ENCODE results near the gene C1QB. TPM values are rescaled to one million over a fixed set of nuclear protein-coding genes. Genes with fewer than 3 reads are reported as not detected.

The C1QB gene
- total and polyA plus RNA-seq, 2 experiments from 2014 or later = not detected

DNA sequence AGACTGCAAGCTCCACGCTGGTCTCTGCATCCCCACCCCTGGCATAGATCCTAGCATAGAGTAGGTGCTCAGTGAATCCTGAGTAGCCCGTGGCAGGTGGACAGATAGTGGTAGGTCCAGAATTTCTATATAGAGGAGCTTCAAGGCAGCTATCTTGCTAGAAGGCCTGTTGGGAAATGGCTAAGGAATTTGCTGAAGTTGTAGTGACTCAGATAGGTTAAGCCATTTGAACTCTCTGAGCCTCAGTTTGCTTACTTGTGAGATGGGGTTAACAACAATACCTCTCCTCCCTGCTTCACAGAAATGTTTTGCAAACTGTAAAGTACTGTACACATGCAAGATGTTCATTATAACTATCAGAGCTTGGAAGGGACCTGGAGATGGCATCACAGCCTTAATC, 34.2 kb downstream of the C1QB start:
- H3K27me3 ChIP-seq (ENCODE audit: insufficient read depth) = no peaks in the 10 kb centered on the region
- H3K4me1 Mint-ChIP-seq = peaks cover 7% of the 10 kb centered on the region
- no peak for DNase-seq (ENCODE audit: low spot score)
- no peaks in the 10 kb centered on the region for H4K20me1 ChIP-seq (replicated peaks; ENCODE audit: insufficient read depth)
- no peaks in the 10 kb centered on the region for H3K79me2 ChIP-seq (replicated peaks; ENCODE audit: insufficient read depth)
- no peak overlapping the region for H3K4me3 Mint-ChIP-seq
- no peak for ATAC-seq
- H3K9me2 ChIP-seq (ENCODE audit: insufficient read depth) = no peaks in the 10 kb centered on the region
- no peak overlapping the region for H3K4me3 ChIP-seq
- no peaks in the 10 kb centered on the region for H3K4me1 ChIP-seq (ENCODE audit: insufficient read depth)
- no peaks in the 10 kb centered on the region for H3F3A ChIP-seq (replicated peaks; ENCODE audit: low read depth)
- H3K36me3 ChIP-seq (ENCODE audit: insufficient read depth) = no peaks in the 10 kb centered on the region
- H3K27ac ChIP-seq (ENCODE audit: low read depth) = no peak overlapping the region
- H3K27me3 Mint-ChIP-seq (ENCODE audit: insufficient read depth, low read depth, poor library complexity) = peaks cover 9% of the 10 kb centered on the region
- no peaks in the 10 kb centered on the region; the same call in 2 of the 3 replicates for H3K9me3 Mint-ChIP-seq
- TF ChIP-seq EZH2 (IDR thresholded peaks at IDR 0.05; ENCODE audit: low read depth, unreplicated experiment) = no peak
- TF ChIP-seq JUNB (IDR thresholded peaks at IDR 0.05; ENCODE audit: unreplicated experiment) = no peak
- no peak for TF ChIP-seq ZNF331 (CRISPR knock-in tag; IDR thresholded peaks at IDR 0.05; ENCODE audit: low read depth)
- no peak for TF ChIP-seq NANOG (IDR thresholded peaks at IDR 0.05; ENCODE audit: borderline replicate concordance)
- TF ChIP-seq, protein P1, sequence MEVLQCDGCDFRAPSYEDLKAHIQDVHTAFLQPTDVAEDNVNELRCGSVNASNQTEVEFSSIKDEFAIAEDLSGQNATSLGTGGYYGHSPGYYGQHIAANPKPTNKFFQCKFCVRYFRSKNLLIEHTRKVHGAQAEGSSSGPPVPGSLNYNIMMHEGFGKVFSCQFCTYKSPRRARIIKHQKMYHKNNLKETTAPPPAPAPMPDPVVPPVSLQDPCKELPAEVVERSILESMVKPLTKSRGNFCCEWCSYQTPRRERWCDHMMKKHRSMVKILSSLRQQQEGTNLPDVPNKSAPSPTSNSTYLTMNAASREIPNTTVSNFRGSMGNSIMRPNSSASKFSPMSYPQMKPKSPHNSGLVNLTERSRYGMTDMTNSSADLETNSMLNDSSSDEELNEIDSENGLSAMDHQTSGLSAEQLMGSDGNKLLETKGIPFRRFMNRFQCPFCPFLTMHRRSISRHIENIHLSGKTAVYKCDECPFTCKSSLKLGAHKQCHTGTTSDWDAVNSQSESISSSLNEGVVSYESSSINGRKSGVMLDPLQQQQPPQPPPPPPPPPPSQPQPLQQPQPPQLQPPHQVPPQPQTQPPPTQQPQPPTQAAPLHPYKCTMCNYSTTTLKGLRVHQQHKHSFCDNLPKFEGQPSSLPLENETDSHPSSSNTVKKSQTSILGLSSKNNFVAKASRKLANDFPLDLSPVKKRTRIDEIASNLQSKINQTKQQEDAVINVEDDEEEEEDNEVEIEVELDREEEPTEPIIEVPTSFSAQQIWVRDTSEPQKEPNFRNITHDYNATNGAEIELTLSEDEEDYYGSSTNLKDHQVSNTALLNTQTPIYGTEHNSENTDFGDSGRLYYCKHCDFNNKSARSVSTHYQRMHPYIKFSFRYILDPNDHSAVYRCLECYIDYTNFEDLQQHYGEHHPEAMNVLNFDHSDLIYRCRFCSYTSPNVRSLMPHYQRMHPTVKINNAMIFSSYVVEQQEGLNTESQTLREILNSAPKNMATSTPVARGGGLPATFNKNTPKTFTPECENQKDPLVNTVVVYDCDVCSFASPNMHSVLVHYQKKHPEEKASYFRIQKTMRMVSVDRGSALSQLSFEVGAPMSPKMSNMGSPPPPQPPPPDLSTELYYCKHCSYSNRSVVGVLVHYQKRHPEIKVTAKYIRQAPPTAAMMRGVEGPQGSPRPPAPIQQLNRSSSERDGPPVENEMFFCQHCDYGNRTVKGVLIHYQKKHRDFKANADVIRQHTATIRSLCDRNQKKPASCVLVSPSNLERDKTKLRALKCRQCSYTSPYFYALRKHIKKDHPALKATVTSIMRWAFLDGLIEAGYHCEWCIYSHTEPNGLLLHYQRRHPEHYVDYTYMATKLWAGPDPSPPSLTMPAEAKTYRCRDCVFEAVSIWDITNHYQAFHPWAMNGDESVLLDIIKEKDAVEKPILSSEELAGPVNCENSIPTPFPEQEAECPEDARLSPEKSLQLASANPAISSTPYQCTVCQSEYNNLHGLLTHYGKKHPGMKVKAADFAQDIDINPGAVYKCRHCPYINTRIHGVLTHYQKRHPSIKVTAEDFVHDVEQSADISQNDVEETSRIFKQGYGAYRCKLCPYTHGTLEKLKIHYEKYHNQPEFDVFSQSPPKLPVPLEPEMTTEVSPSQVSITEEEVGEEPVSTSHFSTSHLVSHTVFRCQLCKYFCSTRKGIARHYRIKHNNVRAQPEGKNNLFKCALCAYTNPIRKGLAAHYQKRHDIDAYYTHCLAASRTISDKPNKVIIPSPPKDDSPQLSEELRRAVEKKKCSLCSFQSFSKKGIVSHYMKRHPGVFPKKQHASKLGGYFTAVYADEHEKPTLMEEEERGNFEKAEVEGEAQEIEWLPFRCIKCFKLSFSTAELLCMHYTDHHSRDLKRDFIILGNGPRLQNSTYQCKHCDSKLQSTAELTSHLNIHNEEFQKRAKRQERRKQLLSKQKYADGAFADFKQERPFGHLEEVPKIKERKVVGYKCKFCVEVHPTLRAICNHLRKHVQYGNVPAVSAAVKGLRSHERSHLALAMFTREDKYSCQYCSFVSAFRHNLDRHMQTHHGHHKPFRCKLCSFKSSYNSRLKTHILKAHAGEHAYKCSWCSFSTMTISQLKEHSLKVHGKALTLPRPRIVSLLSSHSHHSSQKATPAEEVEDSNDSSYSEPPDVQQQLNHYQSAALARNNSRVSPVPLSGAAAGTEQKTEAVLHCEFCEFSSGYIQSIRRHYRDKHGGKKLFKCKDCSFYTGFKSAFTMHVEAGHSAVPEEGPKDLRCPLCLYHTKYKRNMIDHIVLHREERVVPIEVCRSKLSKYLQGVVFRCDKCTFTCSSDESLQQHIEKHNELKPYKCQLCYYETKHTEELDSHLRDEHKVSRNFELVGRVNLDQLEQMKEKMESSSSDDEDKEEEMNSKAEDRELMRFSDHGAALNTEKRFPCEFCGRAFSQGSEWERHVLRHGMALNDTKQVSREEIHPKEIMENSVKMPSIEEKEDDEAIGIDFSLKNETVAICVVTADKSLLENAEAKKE (CRISPR knock-in tag; IDR thresholded peaks at IDR 0.05) = no peak
- TF ChIP-seq EZH2phosphoT487 (IDR thresholded peaks at IDR 0.05; ENCODE audit: unreplicated experiment) = no peak
- TF ChIP-seq, protein P2, sequence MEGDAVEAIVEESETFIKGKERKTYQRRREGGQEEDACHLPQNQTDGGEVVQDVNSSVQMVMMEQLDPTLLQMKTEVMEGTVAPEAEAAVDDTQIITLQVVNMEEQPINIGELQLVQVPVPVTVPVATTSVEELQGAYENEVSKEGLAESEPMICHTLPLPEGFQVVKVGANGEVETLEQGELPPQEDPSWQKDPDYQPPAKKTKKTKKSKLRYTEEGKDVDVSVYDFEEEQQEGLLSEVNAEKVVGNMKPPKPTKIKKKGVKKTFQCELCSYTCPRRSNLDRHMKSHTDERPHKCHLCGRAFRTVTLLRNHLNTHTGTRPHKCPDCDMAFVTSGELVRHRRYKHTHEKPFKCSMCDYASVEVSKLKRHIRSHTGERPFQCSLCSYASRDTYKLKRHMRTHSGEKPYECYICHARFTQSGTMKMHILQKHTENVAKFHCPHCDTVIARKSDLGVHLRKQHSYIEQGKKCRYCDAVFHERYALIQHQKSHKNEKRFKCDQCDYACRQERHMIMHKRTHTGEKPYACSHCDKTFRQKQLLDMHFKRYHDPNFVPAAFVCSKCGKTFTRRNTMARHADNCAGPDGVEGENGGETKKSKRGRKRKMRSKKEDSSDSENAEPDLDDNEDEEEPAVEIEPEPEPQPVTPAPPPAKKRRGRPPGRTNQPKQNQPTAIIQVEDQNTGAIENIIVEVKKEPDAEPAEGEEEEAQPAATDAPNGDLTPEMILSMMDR (conservative IDR thresholded peaks at IDR 0.05; ENCODE audit: low read depth in 2 of 2) = no peak
- no peak for TF ChIP-seq ZNF114 (CRISPR knock-in tag; IDR thresholded peaks at IDR 0.05)
- TF ChIP-seq POLR2AphosphoS5 (IDR thresholded peaks at IDR 0.05; ENCODE audit: low read depth) = no peak
- TF ChIP-seq, protein P3, sequence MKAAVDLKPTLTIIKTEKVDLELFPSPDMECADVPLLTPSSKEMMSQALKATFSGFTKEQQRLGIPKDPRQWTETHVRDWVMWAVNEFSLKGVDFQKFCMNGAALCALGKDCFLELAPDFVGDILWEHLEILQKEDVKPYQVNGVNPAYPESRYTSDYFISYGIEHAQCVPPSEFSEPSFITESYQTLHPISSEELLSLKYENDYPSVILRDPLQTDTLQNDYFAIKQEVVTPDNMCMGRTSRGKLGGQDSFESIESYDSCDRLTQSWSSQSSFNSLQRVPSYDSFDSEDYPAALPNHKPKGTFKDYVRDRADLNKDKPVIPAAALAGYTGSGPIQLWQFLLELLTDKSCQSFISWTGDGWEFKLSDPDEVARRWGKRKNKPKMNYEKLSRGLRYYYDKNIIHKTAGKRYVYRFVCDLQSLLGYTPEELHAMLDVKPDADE (IDR thresholded peaks at IDR 0.05) = no peak
- TF ChIP-seq STAT1 (IDR thresholded peaks at IDR 0.05; ENCODE audit: unreplicated experiment) = no peak
- TF ChIP-seq, protein P4, sequence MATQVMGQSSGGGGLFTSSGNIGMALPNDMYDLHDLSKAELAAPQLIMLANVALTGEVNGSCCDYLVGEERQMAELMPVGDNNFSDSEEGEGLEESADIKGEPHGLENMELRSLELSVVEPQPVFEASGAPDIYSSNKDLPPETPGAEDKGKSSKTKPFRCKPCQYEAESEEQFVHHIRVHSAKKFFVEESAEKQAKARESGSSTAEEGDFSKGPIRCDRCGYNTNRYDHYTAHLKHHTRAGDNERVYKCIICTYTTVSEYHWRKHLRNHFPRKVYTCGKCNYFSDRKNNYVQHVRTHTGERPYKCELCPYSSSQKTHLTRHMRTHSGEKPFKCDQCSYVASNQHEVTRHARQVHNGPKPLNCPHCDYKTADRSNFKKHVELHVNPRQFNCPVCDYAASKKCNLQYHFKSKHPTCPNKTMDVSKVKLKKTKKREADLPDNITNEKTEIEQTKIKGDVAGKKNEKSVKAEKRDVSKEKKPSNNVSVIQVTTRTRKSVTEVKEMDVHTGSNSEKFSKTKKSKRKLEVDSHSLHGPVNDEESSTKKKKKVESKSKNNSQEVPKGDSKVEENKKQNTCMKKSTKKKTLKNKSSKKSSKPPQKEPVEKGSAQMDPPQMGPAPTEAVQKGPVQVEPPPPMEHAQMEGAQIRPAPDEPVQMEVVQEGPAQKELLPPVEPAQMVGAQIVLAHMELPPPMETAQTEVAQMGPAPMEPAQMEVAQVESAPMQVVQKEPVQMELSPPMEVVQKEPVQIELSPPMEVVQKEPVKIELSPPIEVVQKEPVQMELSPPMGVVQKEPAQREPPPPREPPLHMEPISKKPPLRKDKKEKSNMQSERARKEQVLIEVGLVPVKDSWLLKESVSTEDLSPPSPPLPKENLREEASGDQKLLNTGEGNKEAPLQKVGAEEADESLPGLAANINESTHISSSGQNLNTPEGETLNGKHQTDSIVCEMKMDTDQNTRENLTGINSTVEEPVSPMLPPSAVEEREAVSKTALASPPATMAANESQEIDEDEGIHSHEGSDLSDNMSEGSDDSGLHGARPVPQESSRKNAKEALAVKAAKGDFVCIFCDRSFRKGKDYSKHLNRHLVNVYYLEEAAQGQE (IDR thresholded peaks at IDR 0.05; ENCODE audit: unreplicated experiment) = no peak
- no peak for TF ChIP-seq CREB1 (CRISPR knock-in tag; IDR thresholded peaks at IDR 0.05; ENCODE audit: low read depth)
- no peaks in the 10 kb centered on the region for H3K36me3 Mint-ChIP-seq (ENCODE audit: low read depth)
- H3K4me2 ChIP-seq = no peak overlapping the region
- H3K27ac Mint-ChIP-seq = no peak overlapping the region
- H2AFZ ChIP-seq = no peak overlapping the region

Data from GM23338 (cell line).